Heart left ventricle (tissue), 16 donors: ENCODE data around the gene LPIN1. TPM values are rescaled to one million over a fixed set of nuclear protein-coding genes. Genes with fewer than 3 reads are reported as not detected.

Experiments used
- ATAC-seq, 4 donors: fragments of 200-7000 bp; cut with Tn5 transposase; one replicate each; pipeline ENCODE4 v1.9.1; 2020 to 2022; ENCODE audit warnings: moderate library complexity in 4 of 4, mild to moderate bottlenecking in 3 of 4, moderate number of reproducible peaks in 1 of 4
- DNase-seq, 5 donors: peaks; one replicate each; pipeline ENCODE4 v3.0.0-alpha.2; 2020
- H3K27ac ChIP-seq, 12 donors: fragments of 200-600 bp; sonication (generic) in 4 of 12; one replicate each; pipeline versions ENCODE4 v1.5.0 to v1.8.0; 2016 to 2022; ENCODE audit warnings: mild to moderate bottlenecking in 2 of 12
- H3K27me3 ChIP-seq, 9 donors: fragments of 200-600 bp; sonication (generic) in 2 of 9; one replicate each; pipeline versions ENCODE4 v1.5.1 to v1.8.0; 2016 to 2022; ENCODE audit warnings: mild to moderate bottlenecking in 3 of 9
- H3K36me3 ChIP-seq, 9 donors: fragments of 200-600 bp; sonication (generic) in 2 of 9; one replicate each; pipeline versions ENCODE4 v1.5.0 to v1.8.0; 2018 to 2022; ENCODE audit warnings: mild to moderate bottlenecking in 2 of 9
- H3K4me1 ChIP-seq, 12 donors: fragments of 200-600 bp; sonication (generic) in 4 of 12; one replicate each; pipeline versions ENCODE4 v1.5.0 to v1.8.0; 2016 to 2022; ENCODE audit warnings: mild to moderate bottlenecking in 3 of 12
- H3K4me3 ChIP-seq, 12 donors: fragments of 200-600 bp; sonication (generic) in 4 of 12; one replicate each; pipeline versions ENCODE4 v1.5.0 to v1.8.0; 2017 to 2022; ENCODE audit warnings: mild to moderate bottlenecking in 9 of 12, moderate library complexity in 4 of 12
- H3K9me3 ChIP-seq, 12 donors: fragments of 200-600 bp; sonication (generic) in 4 of 12; one replicate each; pipeline versions ENCODE4 v1.5.0 to v1.8.0; 2016 to 2022; ENCODE audit warnings: mild to moderate bottlenecking in 1 of 12
- CTCF ChIP-seq, 12 donors: fragments of 200-600 bp; sonication (generic) in 4 of 12; IDR thresholded peaks; one replicate each; pipeline versions ENCODE4 v1.5.0 to v1.8.0; 2018 to 2022; ENCODE audit warnings: antibody characterized with exemption in 12 of 12, mild to moderate bottlenecking in 5 of 12
- POLR2A ChIP-seq, 2 donors: fragments of 450-650 bp; IDR thresholded peaks; one replicate each; pipeline ENCODE4 v1.6.1; 2017; ENCODE audit warnings: antibody characterized with exemption in 2 of 2, mild to moderate bottlenecking in 2 of 2, moderate library complexity in 2 of 2
- WGBS, 4 donors: extraction: QIAGEN DNeasy Blood & Tissue Kit in 2 of 4; methylation state at CpG; one replicate each; pipeline versions ENCODE4 v1.1.5 to v1.1.7; 2013 to 2018; 5-methylcytosine and 5-hydroxymethylcytosine counted together
- intact Hi-C, 10 donors: fragments of 100-400 bp; cut with DNase I; formaldehyde crosslinking; loops; one replicate each; pipeline versions ENCODE4 v1.11.1 to v1.14.2; 2022
- polyA plus RNA-seq, 2 donors: library from polyadenylated mRNA; stranded (reverse); fragments of 200-250 nt; gene quantifications; one replicate each; pipeline ENCODE4 v1.2.3, GENCODE V29; 2013
- total RNA-seq, 9 donors: library from RNA; depleted of rRNA in 2 of 9; stranded (reverse); fragments of >200 nt in 2 of 9; fragmentation: NEBNext Ultra II Directional in 3 of 9; extraction: Animal tissue kit (Norgen Biotek cat#: 25700) in 3 of 9; gene quantifications; one replicate each; pipeline versions ENCODE4 v1.1.0 to v1.2.4, GENCODE V29; 2016 to 2023
- donor health status: ischemic (EF 13 %, LVEDD 7.1; RV severe dilation, severe dysfunction).
- donor health status: healthy with polysubstance abuse.
- donor health status: DM: no; HTN: yes; CAD: no.
- donor health status: DM: no; HTN: no; CAD: no.
- donor health status: ischemic (EF 25% LVEDD 6.9; RV normal size, moderate dysfunction).
- donor health status: ischemic (EF 25% LVEDD 5.7; RV mildly dilated, moderate dysfunction).
- donor health status: healthy.
- donor health status: DM: yes; HTN: yes; CAD: no.
- donor health status: ischemic (EF 35%, LVEDD 5.7; RV mildly dilated, moderate dysfunction).
- donor health status: nonischemic (EF 11% LVEDD 7.7; RV severe dilation, severe dysfunction).
- donor health status: DM: yes; HTN: yes; CAD: no.
- donor health status: PGD.
- donor health status: ischemic (EF 29% LVEDD 5.4; RV normal size, mild dysfunction).
- donor health status: nonischemic (EF 23%, LVEDD 6.1; RV moderate dilation, normal function).

LPIN1 gene
- total and polyA plus RNA-seq, 11 donors = 15.0 to 57.1 (median 43.8) TPM

- TF ChIP-seq CTCF (IDR thresholded peaks at IDR 0.05) (no peak), POLR2A (IDR thresholded peaks at IDR 0.05) (no peak)
- no peaks in the 10 kb centered on the region for H3K27me3 ChIP-seq
- ATAC-seq (no peak), DNase-seq (no peak)
- H3K4me1 ChIP-seq = no peaks in the 10 kb centered on the region
- no peak overlapping the region for H3K27ac ChIP-seq
- WGBS, 4 donors = 70 to 72% (median 71%) methylated on average over 7 of the region's 7 CpGs
- peaks cover 5 to 100% (median 88%) of the 10 kb centered on the region in 9 donors for H3K36me3 ChIP-seq
- H3K4me3 ChIP-seq = no peak overlapping the region
- intact Hi-C loops = no loop called here
- no peaks in the 10 kb centered on the region for H3K9me3 ChIP-seq
Measured at GRCh38 chr2:11790228-11790627, 43.8 kb downstream of the LPIN1 start.

GRCh38 chr2:11795590-11795989, 49.2 kb downstream of the LPIN1 start:
- Histone ChIP-seq H3K4me1 (no peaks in the 10 kb centered on the region), H3K9me3 (no peaks in the 10 kb centered on the region), H3K27me3 (no peaks in the 10 kb centered on the region), H3K36me3 (peaks cover 2 to 100% (median 91%) of the 10 kb centered on the region in 9 donors), H3K4me3 (no peak overlapping the region), H3K27ac (no peak overlapping the region)
- intact Hi-C loops = no loop called here
- WGBS, 4 donors = 89 to 95% (median 90%) methylated on average over 2 of the region's 2 CpGs
- DNase-seq = no peak
- ATAC-seq = no peak
- TF ChIP-seq CTCF (IDR thresholded peaks at IDR 0.05) (no peak), POLR2A (IDR thresholded peaks at IDR 0.05) (no peak)

GRCh38 chr2:11796190-11797171, 50.0 kb downstream of the LPIN1 start:
- Histone ChIP-seq H3K27me3 (no peaks in the 10 kb centered on the region), H3K4me1 (no peaks in the 10 kb centered on the region), H3K36me3 (peaks cover 2 to 98% (median 82%) of the 10 kb centered on the region in 9 donors), H3K9me3 (no peaks in the 10 kb centered on the region), H3K4me3 (no peak overlapping the region), H3K27ac (no peak overlapping the region)
- intact Hi-C loops = no loop called here
- 93 to 95% (median 93%) methylated on average over 18 of the region's 18 CpGs for whole genome bisulfite sequencing, 4 donors
- no peak for DNase-seq
- peak in 2 of 4 donors; percentile 47 to 60 for ATAC-seq
- no peak for TF ChIP-seq CTCF (IDR thresholded peaks at IDR 0.05)
- TF ChIP-seq POLR2A (IDR thresholded peaks at IDR 0.05) = no peak

GRCh38 chr2:11797846-11798245, 51.4 kb downstream of the LPIN1 start:
- 88 to 94% (median 91%) methylated on average over 6 of the region's 6 CpGs for WGBS, 4 donors
- Histone ChIP-seq H3K27me3 (no peaks in the 10 kb centered on the region), H3K36me3 (peaks cover 0 to 97% (median 76%) of the 10 kb centered on the region in 9 donors), H3K4me1 (no peaks in the 10 kb centered on the region), H3K27ac (no peak overlapping the region), H3K4me3 (no peak overlapping the region), H3K9me3 (no peaks in the 10 kb centered on the region)
- intact Hi-C loops = no loop called here
- TF ChIP-seq CTCF (IDR thresholded peaks at IDR 0.05) (no peak), POLR2A (IDR thresholded peaks at IDR 0.05) (no peak)
- DNase-seq = no peak
- no peak for ATAC-seq
